Endothelial cell of umbilical vein (primary cell): ENCODE data around the gene ALG8. TPM values are rescaled to one million over a fixed set of nuclear protein-coding genes. Genes with fewer than 3 reads are reported as not detected.

Experiments
- BruUV-seq: library from RNA; stranded (reverse); fragments of 400-500 nt; replicated peaks from 2 replicates; lab custom pipeline; 2021; lab: Mats Ljungman, UMichigan
- CTCF ChIA-PET: fragments of 300-600, 350-600 bp; sonication (Branson Sonifier 250); formaldehyde crosslinking; loops from one replicate; lab custom pipeline; 2021; ENCODE audit warnings: antibody characterized with exemption, inconsistent platforms; lab: Charles Lee
- POLR2A ChIA-PET: fragments of 300-600, 350-600 bp; sonication (Branson Sonifier 250); formaldehyde crosslinking; loops from one replicate; lab custom pipeline; 2021; ENCODE audit warnings: antibody characterized with exemption, inconsistent platforms; lab: Charles Lee
- DNase-seq: peaks from one replicate; pipeline ENCODE4 v3.0.0-alpha.2; 2011; ENCODE audit warnings: low read depth, low spot score
- FAIRE-seq: peaks from 2 replicates; lab custom pipeline; 2011; peaks lifted over from hg19 to GRCh38; lab: Jason Lieb, UNC
- H2AFZ ChIP-seq: 2 replicates; pipeline ENCODE4 v1.6.0; 2012; ENCODE audit warnings: low read depth, low read length, control low read depth, inconsistent platforms
- H3K27ac ChIP-seq: 2 replicates; pipeline ENCODE4 v1.5.1; 2011; ENCODE audit warnings: low read depth, mild to moderate bottlenecking, control low read depth, low read length, moderate library complexity; ENCODE audit not compliant: insufficient read depth
- H3K27me3 ChIP-seq, 2 experiments: 2 replicates each; pipeline versions ENCODE4 v1.6.0 to v1.6.1; 2011; ENCODE audit warnings: low read length in 2 of 2, mixed read lengths in 1 of 2; ENCODE audit not compliant: control insufficient read depth in 2 of 2, insufficient read depth in 2 of 2
- H3K36me3 ChIP-seq, 2 experiments: 2 replicates in 1 of 2; 3 replicates in 1 of 2; pipeline ENCODE4 v1.5.1; 2011; ENCODE audit warnings: low read length in 2 of 2, mild to moderate bottlenecking in 1 of 2, moderate library complexity in 1 of 2; ENCODE audit not compliant: control insufficient read depth in 2 of 2, insufficient read depth in 2 of 2; ENCODE audit errors: extremely low read depth in 1 of 2
- H3K4me1 ChIP-seq: 3 replicates; pipeline ENCODE4 v1.5.1; 2011; ENCODE audit warnings: mild to moderate bottlenecking, low read length; ENCODE audit not compliant: control insufficient read depth, insufficient read depth; ENCODE audit errors: extremely low read depth
- H3K4me2 ChIP-seq: 2 replicates; pipeline ENCODE4 v1.6.1; 2011; ENCODE audit warnings: low read length, control low read depth, mixed read lengths; ENCODE audit not compliant: insufficient read depth
- H3K4me3 ChIP-seq, 3 experiments: fragments of 200-600 bp in 1 of 3; sonication (generic), shearing (Covaris generic) in 1 of 3; replicated peaks in 1 of 3; 2 replicates each; pipeline ENCODE4 v1.5.1; 2011 to 2016; ENCODE audit warnings: control low read depth in 3 of 3, low read length in 3 of 3, mild to moderate bottlenecking in 2 of 3, inconsistent platforms in 1 of 3, low read depth in 1 of 3, moderate library complexity in 1 of 3; ENCODE audit not compliant: insufficient read depth in 1 of 3
- H3K79me2 ChIP-seq: 2 replicates; pipeline ENCODE4 v1.6.0; 2012; ENCODE audit warnings: low read length, inconsistent platforms; ENCODE audit not compliant: control insufficient read depth, insufficient read depth
- H3K9ac ChIP-seq: replicated peaks from 2 replicates; pipeline ENCODE3; 2011; ENCODE audit warnings: low read length, control low read depth; ENCODE audit not compliant: insufficient read depth; ENCODE audit errors: extremely low read depth
- H3K9me1 ChIP-seq: replicated peaks from 3 replicates; pipeline ENCODE4 v1.6.0; 2011; ENCODE audit warnings: mild to moderate bottlenecking, low read length; ENCODE audit not compliant: control insufficient read depth, insufficient read depth; ENCODE audit errors: extremely low read depth
- H3K9me3 ChIP-seq: replicated peaks from 2 replicates; pipeline ENCODE4 v1.5.1; 2012; ENCODE audit warnings: low read length, inconsistent platforms; ENCODE audit not compliant: control insufficient read depth, insufficient read depth
- H4K20me1 ChIP-seq: replicated peaks from 2 replicates; pipeline ENCODE3; 2011; ENCODE audit warnings: mild to moderate bottlenecking, low read length; ENCODE audit not compliant: control insufficient read depth, insufficient read depth; ENCODE audit errors: extremely low read depth
- EZH2 ChIP-seq: IDR thresholded peaks from 2 replicates; pipeline ENCODE4 v1.6.1; 2012; ENCODE audit warnings: borderline replicate concordance, low read depth, mild to moderate bottlenecking, moderate library complexity, low read length, inconsistent platforms; ENCODE audit not compliant: severe bottlenecking
- FOS ChIP-seq: IDR thresholded peaks from 2 replicates; pipeline ENCODE4 v1.6.1; 2011; ENCODE audit warnings: mild to moderate bottlenecking, low read length, moderate library complexity, borderline replicate concordance; ENCODE audit not compliant: insufficient read depth
- GATA2 ChIP-seq: IDR thresholded peaks from 2 replicates; pipeline ENCODE4 v1.7.0; 2011; ENCODE audit warnings: low read depth, mild to moderate bottlenecking, moderate library complexity, mixed read lengths, low read length; ENCODE audit not compliant: insufficient read length, insufficient read depth
- JUN ChIP-seq: IDR thresholded peaks from 2 replicates; pipeline ENCODE4 v1.6.1; 2011; ENCODE audit warnings: borderline replicate concordance, low read depth; ENCODE audit not compliant: insufficient read length, insufficient read depth
- MYC ChIP-seq: IDR thresholded peaks from one replicate; pipeline ENCODE4 v1.6.1; 2011; ENCODE audit warnings: mild to moderate bottlenecking, low read depth, low read length
- POLR2A ChIP-seq: IDR thresholded peaks from 2 replicates; pipeline ENCODE4 v1.6.1; 2012; ENCODE audit warnings: low read depth, mild to moderate bottlenecking, control low read depth, low read length
- POLR2AphosphoS5 ChIP-seq: IDR thresholded peaks from 2 replicates; pipeline ENCODE4 v1.6.1; 2012; ENCODE audit warnings: low read depth, mild to moderate bottlenecking, control low read depth, low read length, moderate library complexity; ENCODE audit not compliant: insufficient read depth
- dilution Hi-C: fragments of 300-500 bp; cut with MboI; formaldehyde crosslinking; loops from one replicate; pipeline ENCODE4 v1.15.0; 2019; ENCODE audit warnings: low sequenced_read_pairs; ENCODE audit not compliant: extremely low pct_ligation_motif_present
- intact Hi-C: fragments of 100-400 bp; cut with micrococcal nuclease; formaldehyde crosslinking; loops from one replicate; pipeline ENCODE4 v1.10.0; 2022
- polyA plus RNA-seq, 4 experiments: library from polyadenylated mRNA; depleted of rRNA in 3 of 4; stranded (reverse) in 3 of 4; unstranded in 1 of 4; fragments of >200 nt; gene quantifications; 2 replicates each; pipeline versions ENCODE4 v1.2.1 to v1.2.3, GENCODE V29; 2011 to 2012; ENCODE audit warnings: missing spikeins in 1 of 4
- total RNA-seq: library from RNA; stranded (reverse); gene quantifications from 2 replicates; pipeline ENCODE4 v1.2.3, GENCODE V29; 2021
- TF ChIP-seq, protein P1 (sequence below): IDR thresholded peaks from 2 replicates; pipeline ENCODE4 v1.6.1; 2011; ENCODE audit not compliant: insufficient read depth, insufficient read length
- TF ChIP-seq, protein P2 (sequence below), 2 donors: IDR thresholded peaks; 1 replicate in 1 of 2; 2 replicates in 1 of 2; pipeline ENCODE4 v1.5.1; 2011; ENCODE audit warnings: low read length in 2 of 2, mild to moderate bottlenecking in 2 of 2, moderate library complexity in 2 of 2, control low read depth in 1 of 2, inconsistent platforms in 1 of 2, low read depth in 1 of 2; ENCODE audit not compliant: insufficient read depth in 1 of 2; ENCODE audit errors: extremely low read depth in 1 of 2

The ALG8 gene
- total and polyA plus RNA-seq, 2 donors (not counting 3 experiments of a cell fraction or from before 2014, with no cell fraction given) = 43.9 to 48.2 TPM

DNA sequence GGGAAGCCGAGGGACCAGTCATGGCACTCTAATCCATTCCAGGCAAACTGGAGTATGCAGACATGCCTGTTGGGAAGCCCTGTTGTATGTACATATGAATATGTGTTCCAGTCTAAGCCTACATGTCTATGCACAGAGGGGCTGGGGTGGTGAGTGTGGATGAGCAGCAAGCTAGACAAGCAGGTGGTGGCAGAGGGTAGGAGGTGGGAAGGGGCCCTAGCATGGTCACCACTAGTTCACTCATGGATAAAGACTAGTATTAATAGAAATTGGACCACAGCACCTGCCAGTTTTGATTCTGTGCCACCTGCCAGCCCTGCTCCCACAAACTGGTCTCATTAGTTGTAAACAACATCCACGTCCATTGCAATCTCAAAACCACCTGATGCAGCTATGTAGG, 74.2 kb downstream of the ALG8 start:
- Histone ChIP-seq H3K9ac (no peak overlapping the region), H3K36me3 (peaks cover 4 to 8% of the 10 kb centered on the region in 2 experiments), H3K9me1 (no peaks in the 10 kb centered on the region), H4K20me1 (no peaks in the 10 kb centered on the region), H3K4me3 (no peak overlapping the region), H3K79me2 (peaks cover 2% of the 10 kb centered on the region), H2AFZ (no peak overlapping the region), H3K27ac (no peak overlapping the region), H3K9me3 (no peaks in the 10 kb centered on the region), H3K27me3 (no peaks in the 10 kb centered on the region), H3K4me2 (no peak overlapping the region), H3K4me1 (no peaks in the 10 kb centered on the region)
- intact Hi-C loops = no loop called here
- no TSS peak for BruUV-seq
- ChIA-PET POLR2A (no interaction called here), CTCF (interaction anchor here (0.8 to 1.2 kb wide), 4 partner anchors 8 to 499 kb away, joined by 3 read pairs; no protein-coding TSS in a partner anchor)
- dilution Hi-C loops = no loop called here
- TF ChIP-seq POLR2AphosphoS5 (no peak), GATA2 (no peak), MYC (no peak), JUN (no peak), EZH2 (no peak), FOS (no peak), POLR2A (no peak)
- TF ChIP-seq, protein P1, sequence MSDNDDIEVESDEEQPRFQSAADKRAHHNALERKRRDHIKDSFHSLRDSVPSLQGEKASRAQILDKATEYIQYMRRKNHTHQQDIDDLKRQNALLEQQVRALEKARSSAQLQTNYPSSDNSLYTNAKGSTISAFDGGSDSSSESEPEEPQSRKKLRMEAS = no peak
- TF ChIP-seq, protein P2, sequence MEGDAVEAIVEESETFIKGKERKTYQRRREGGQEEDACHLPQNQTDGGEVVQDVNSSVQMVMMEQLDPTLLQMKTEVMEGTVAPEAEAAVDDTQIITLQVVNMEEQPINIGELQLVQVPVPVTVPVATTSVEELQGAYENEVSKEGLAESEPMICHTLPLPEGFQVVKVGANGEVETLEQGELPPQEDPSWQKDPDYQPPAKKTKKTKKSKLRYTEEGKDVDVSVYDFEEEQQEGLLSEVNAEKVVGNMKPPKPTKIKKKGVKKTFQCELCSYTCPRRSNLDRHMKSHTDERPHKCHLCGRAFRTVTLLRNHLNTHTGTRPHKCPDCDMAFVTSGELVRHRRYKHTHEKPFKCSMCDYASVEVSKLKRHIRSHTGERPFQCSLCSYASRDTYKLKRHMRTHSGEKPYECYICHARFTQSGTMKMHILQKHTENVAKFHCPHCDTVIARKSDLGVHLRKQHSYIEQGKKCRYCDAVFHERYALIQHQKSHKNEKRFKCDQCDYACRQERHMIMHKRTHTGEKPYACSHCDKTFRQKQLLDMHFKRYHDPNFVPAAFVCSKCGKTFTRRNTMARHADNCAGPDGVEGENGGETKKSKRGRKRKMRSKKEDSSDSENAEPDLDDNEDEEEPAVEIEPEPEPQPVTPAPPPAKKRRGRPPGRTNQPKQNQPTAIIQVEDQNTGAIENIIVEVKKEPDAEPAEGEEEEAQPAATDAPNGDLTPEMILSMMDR (IDR thresholded peaks at IDR 0.05; ENCODE audit: extremely low read depth in 1 of 2, insufficient read depth in 1 of 2, low read depth in 1 of 2, low read length in 2 of 2) = no peak
- FAIRE-seq = no peak
- DNase-seq = no peak
